IMR-90 (cell line): ENCODE results near the gene ZNF775.

Source experiments
- CEBPB ChIP-seq: IDR thresholded peaks from 2 replicates; pipeline ENCODE4 v1.6.1; 2012; ENCODE audit warnings: low read depth, low read length, improper control_type of control experiment
- CTCF ChIP-seq: conservative IDR thresholded peaks from 2 replicates; pipeline ENCODE4 v1.5.1; 2012; ENCODE audit warnings: mild to moderate bottlenecking, low read depth, low read length, improper control_type of control experiment
- MAFK ChIP-seq: IDR thresholded peaks from 2 replicates; pipeline ENCODE4 v1.6.1; 2012; ENCODE audit warnings: low read depth, low read length, improper control_type of control experiment
- POLR2A ChIP-seq: IDR thresholded peaks from 2 replicates; pipeline ENCODE4 v1.6.1; 2012; ENCODE audit warnings: mild to moderate bottlenecking, low read depth, low read length
- RAD21 ChIP-seq: IDR thresholded peaks from 2 replicates; pipeline ENCODE4 v1.6.1; 2012; ENCODE audit warnings: low read length, improper control_type of control experiment
- RFX5 ChIP-seq: IDR thresholded peaks from 2 replicates; pipeline ENCODE4 v1.8.0; 2012; ENCODE audit warnings: low read depth, mild to moderate bottlenecking, low read length, moderate library complexity

GRCh38 chr7:150388306-150388705 lies 9.2 kb downstream of the ZNF775 start:
- no peak for TF ChIP-seq POLR2A
- TF ChIP-seq RFX5, result no peak
- no peak for TF ChIP-seq CTCF
- no peak for TF ChIP-seq CEBPB
- no peak for TF ChIP-seq MAFK
- no peak for TF ChIP-seq RAD21
